ENCODE data around the gene ARID4A.
"Not testable (repeated sequence)": the region's sequence is repeated elsewhere in the genome, so short reads cannot be mapped to it uniquely, and the experiment has no call there.

Gene ARID4A

DNA sequence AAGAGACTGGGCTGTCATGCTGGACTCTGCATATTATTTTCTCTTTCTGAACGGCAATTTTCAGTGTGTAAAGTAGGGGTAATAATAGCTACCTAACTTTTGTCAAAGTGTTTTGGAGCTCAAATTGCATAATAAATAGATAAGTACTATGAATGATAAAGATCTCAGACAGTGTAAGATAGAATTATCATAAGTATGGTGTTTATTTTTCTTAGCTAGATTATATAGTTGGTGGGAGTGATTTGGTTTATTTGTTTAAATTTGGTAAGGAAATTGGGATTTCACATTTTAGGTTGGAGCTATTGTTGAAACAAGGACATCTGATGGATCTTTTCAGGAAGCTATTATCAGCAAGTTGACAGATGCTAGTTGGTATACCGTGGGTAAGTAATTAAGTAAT, 7.4 kb downstream of the ARID4A start:
- H3K27me3 Mint-ChIP-seq: no peaks in the 10 kb centered on the region
- H3K27ac Mint-ChIP-seq: no peak overlapping the region
- H3K4me3 Mint-ChIP-seq: no peak overlapping the region
- no peaks in the 10 kb centered on the region for H3K9me3 Mint-ChIP-seq
- DNase-seq (no peak), ATAC-seq (replicated peaks) (no peak)
- peaks cover 7 to 10% of the 10 kb centered on the region in 2 donors for H3K4me1 Mint-ChIP-seq
- H3K36me3 Mint-ChIP-seq: peaks cover 24 to 29% of the 10 kb centered on the region in 2 donors

DNA sequence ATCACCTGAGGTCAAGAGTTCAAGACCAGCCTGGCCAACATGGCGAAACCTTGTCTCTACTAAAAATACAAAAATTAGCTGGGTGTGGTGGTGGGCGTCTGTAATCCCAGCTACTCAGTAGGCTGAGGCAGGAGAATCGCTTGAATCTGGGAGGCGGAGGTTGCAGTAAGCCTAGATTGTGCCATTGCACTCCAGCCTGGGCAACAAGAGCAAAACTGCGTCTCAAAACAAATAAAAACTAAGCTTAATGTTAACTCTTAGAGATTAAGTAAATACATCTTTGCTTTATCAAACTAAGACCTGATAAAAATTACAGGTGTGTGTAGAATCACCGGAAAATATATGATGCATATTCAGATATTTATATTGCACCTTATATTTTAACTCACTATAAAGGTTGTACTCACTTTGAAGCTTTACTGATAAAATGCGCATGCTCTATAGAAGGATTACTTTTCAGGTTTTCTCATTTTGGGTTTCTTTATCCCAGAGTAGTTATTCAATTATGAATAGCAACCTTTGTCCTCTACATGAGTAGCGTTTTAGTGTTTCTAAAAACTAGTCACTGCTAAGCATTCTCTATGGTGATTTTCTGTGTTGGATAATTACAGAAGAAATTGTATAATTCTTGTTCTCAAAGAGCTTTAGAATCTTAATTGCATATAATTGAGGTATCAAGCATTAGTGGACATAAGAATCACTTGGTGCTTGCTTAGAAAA, 9.4 kb downstream of the ARID4A start:
- Mint-ChIP-seq H3K4me3 (no peak overlapping the region), H3K4me1 (peaks cover 6 to 10% of the 10 kb centered on the region in 2 donors), H3K27ac (no peak overlapping the region), H3K9me3 (no peaks in the 10 kb centered on the region), H3K36me3 (peaks cover 20 to 24% of the 10 kb centered on the region in 2 donors), H3K27me3 (no peaks in the 10 kb centered on the region)
- no peak for ATAC-seq (replicated peaks)
- no peak for DNase-seq

DNA sequence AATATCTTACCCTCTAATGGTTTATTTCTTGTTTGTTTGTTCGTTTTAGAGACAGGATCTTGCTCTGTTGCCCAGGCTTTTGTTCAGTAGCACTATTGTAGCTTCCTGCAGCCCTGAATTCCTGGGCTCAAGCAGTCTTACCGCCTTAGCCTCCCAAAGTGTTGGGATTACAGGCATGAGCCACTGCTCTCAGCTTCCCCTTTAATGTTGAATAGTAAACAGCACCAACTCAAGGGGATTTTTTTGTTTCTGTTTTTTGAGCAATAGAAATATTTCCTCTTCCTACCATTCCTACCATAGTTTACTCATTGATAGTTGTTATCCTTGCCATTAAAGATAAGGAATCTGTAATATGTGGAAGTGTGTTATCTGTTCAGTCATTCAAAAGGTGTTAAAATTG, 10.7 kb downstream of the ARID4A start:
- Mint-ChIP-seq H3K27me3 (no peaks in the 10 kb centered on the region), H3K4me1 (peaks cover 6 to 10% of the 10 kb centered on the region in 2 donors), H3K27ac (peak overlapping the region; percentile 25), H3K4me3 (no peak overlapping the region), H3K9me3 (no peaks in the 10 kb centered on the region), H3K36me3 (peaks cover 19 to 20% of the 10 kb centered on the region in 2 donors)
- no peak for DNase-seq
- no peak for ATAC-seq (replicated peaks)

DNA sequence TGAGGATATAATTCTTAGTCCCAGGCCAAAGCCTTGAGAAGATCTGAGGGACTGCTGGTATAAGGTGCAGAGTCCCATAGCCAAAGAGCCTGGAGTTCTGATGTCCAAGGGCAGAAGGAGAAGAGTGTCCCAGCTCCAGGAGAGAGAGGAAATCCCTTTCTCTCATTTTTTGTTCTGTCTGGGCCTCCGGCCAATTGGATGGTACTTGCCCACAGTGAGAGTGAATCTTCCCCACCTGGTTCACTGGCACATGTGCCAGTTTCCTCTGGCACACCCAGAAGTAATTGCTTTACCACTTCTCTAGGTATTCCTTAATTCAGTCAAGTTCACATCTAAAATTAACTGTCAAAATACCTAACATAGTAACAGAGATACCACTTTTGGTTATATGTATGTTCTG, 15.3 kb downstream of the ARID4A start:
- Mint-ChIP-seq H3K9me3 (no peaks in the 10 kb centered on the region), H3K4me1 (peaks cover 4 to 7% of the 10 kb centered on the region in 2 donors), H3K27me3 (no peaks in the 10 kb centered on the region), H3K36me3 (peaks cover 19 to 23% of the 10 kb centered on the region in 2 donors), H3K4me3 (no peak overlapping the region), H3K27ac (no peak overlapping the region)
- ATAC-seq (replicated peaks): no peak
- DNase-seq: no peak

DNA sequence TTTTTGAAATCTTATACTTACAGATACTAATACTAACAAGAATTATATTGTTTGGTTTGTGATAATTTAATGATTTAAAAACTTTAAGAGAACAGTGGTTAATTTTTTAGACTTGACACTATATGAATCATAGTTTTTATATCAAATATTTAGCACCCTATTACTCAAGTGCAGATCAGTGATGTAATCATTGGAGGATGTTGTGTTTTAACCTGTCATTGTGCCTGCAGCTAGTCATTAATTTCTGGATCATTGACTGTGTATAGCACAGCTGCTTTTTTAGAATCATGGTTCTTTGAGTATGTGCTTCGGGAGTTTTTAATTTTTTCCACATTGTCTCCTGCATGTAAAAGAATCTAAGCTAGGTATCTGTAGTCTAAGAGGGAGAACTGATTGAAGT, 17.3 kb downstream of the ARID4A start:
- no peak for DNase-seq
- peaks cover 15 to 16% of the 10 kb centered on the region in 2 donors for H3K36me3 Mint-ChIP-seq
- no peak overlapping the region for H3K4me3 Mint-ChIP-seq
- no peak for ATAC-seq (replicated peaks)
- H3K9me3 Mint-ChIP-seq: no peaks in the 10 kb centered on the region
- no peaks in the 10 kb centered on the region for H3K4me1 Mint-ChIP-seq
- H3K27me3 Mint-ChIP-seq: no peaks in the 10 kb centered on the region
- H3K27ac Mint-ChIP-seq: no peak overlapping the region

DNA sequence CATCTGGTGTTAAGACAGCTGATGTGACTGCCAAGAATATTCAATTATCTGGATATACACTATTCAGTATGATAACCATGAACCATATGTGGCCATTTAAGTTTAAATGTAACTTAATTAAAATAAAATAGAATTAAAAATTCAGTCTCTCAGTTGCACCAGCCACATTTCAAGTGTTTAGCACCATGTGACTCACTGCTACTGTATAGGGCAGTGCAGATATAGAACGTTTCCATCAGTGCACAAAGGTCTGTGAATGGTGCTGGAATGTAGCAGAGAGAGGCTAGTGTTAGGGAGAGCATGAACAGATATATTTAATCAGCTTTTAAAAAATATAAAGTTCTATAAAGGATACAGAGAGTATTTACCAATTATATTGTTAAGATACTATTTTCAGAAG, 28.7 kb downstream of the ARID4A start:
- ATAC-seq (replicated peaks) (no peak), DNase-seq (no peak)
- Mint-ChIP-seq H3K27me3 (no peaks in the 10 kb centered on the region), H3K4me3 (no peak overlapping the region), H3K4me1 (peaks cover 2 to 15% of the 10 kb centered on the region in 2 donors), H3K36me3 (peaks cover 15 to 21% of the 10 kb centered on the region in 2 donors), H3K9me3 (no peaks in the 10 kb centered on the region), H3K27ac (no peak overlapping the region)

DNA sequence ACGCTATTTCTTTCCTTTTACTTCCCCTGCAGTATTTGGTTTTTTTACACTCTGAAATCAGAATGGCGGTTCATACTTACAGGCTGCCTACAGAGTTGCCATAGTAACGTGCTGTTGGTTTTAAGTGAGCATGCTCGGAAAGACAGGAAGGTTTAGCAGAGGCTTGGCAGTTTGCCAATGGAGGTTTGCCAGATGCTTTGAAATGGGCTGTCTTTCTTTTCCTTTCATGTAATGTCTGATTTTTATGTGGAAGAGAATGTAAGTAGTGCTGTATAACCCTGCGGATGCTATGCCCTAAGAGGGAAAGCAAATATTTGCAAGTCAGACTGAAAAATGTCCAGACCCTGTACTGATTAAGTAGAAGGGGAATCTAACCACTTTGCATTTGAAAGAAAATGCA, 32.8 kb downstream of the ARID4A start:
- H3K27ac Mint-ChIP-seq: peak overlapping the region; percentile 44
- H3K4me1 Mint-ChIP-seq: peaks cover 4 to 15% of the 10 kb centered on the region in 2 donors
- H3K9me3 Mint-ChIP-seq: no peaks in the 10 kb centered on the region
- no peaks in the 10 kb centered on the region for H3K27me3 Mint-ChIP-seq
- DNase-seq (peak; percentile 62), ATAC-seq (replicated peaks) (peak; percentile 97 to 99)
- H3K4me3 Mint-ChIP-seq: peak overlapping the region; percentile 29 to 49
- H3K36me3 Mint-ChIP-seq: peaks cover 17 to 22% of the 10 kb centered on the region in 2 donors

DNA sequence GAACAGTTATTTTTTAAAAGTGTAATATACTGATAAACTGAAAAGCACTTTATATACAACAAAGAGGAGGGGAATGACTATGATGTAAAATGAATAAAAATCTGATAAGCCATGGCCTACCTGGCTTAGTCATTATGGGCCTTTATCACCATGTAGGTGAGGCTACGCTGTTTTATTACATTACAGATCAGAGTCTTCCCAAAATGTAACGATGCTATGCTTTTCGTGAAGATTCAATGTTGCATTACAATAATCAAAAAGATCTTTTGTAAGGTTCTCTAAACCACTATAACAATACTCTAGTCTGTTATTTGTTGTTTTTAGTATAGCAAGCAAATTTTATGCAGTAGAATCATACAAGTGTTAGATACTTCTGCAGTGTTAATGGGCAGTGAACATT, 34.2 kb downstream of the ARID4A start:
- H3K27ac Mint-ChIP-seq: no peak overlapping the region
- no peak for DNase-seq

DNA sequence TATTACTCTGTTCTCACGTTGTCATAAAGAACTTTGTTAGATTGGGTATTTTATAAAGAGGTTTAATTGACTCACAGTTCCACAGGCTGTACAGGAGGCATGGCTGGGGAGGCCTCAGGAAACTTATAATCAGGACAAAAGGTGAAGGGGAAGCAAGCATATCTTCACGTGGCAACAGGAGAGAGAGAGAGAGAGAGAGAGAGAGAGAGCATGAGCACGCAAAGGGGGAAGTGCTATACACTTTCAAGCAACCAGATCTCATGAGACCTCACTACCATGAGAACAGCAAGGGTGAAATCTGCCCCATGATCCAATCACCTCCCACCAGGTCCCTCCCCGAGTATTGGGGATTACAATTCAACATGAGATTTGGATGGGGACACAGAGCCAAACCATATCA, 41.3 kb downstream of the ARID4A start:
- H3K27me3 Mint-ChIP-seq; DNase-seq; H3K4me3 Mint-ChIP-seq; H3K4me1 Mint-ChIP-seq; H3K9me3 Mint-ChIP-seq; ATAC-seq (replicated peaks): not testable (repeated sequence)
- peak overlapping the region; percentile 20 for H3K27ac Mint-ChIP-seq
- H3K36me3 Mint-ChIP-seq: peaks cover 24 to 30% of the 10 kb centered on the region in 2 donors

More for the DNA sequence above, 34.2 kb downstream of the ARID4A start:
- Mint-ChIP-seq H3K27me3 (no peaks in the 10 kb centered on the region), H3K4me1 (peaks cover 4 to 15% of the 10 kb centered on the region in 2 donors), H3K4me3 (no peak overlapping the region), H3K36me3 (peaks cover 14 to 22% of the 10 kb centered on the region in 2 donors), H3K9me3 (no peaks in the 10 kb centered on the region)
- no peak for ATAC-seq (replicated peaks)

DNA sequence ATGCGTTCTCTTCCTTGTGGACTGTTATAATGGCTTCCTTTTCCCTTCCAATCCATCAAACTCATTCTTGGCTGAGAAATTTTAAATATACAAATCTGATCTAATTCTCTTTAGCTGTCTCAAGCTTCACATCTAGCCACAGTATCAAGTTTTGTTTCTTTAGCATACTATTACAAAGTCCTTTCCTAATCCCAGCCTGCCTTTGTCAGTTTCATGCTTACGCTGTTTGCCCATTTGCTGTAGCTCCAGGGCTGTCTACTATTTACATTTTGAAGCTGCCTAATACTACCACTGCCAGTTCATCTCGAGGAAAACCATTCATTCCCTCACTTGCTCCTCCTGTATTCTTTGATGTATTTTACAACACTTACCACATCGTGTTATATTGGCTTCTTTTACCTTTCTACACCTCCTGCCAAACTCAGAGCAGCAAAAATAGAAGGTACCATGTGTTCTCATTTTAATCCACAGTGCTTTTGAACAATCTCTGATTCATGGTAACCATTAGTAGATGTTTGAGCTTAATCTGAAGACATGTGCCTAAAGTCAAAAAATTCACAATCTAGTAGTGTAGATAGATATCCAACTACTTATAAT, 42.9 kb downstream of the ARID4A start:
- DNase-seq (no peak), ATAC-seq (replicated peaks) (no peak)
- Mint-ChIP-seq H3K9me3 (no peaks in the 10 kb centered on the region), H3K27ac (no peak overlapping the region), H3K4me1 (peaks cover 1 to 9% of the 10 kb centered on the region in 2 donors), H3K27me3 (no peaks in the 10 kb centered on the region), H3K36me3 (peaks cover 20 to 25% of the 10 kb centered on the region in 2 donors), H3K4me3 (no peak overlapping the region)

DNA sequence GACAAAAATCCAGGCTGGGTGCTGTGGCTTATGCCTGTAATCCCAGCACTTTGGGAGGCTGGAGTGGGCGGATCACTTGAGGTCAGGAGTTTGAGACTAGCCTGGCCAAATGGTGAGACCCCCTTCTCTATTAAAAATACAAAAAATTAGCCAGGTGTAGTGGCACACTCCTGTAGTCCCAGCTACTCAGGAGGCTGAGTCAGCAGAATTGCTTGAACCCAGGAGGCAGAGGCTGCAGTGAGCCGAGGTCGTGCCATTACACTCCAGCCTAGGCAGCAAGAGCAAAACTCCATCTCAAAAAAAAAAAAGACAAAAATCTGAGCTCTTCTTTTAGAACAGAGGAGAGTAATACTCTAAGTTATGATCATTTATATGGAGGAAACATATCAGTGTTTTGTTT, 45.2 kb downstream of the ARID4A start:
- H3K27ac Mint-ChIP-seq; H3K4me1 Mint-ChIP-seq; H3K9me3 Mint-ChIP-seq; ATAC-seq (replicated peaks); H3K4me3 Mint-ChIP-seq; DNase-seq; H3K27me3 Mint-ChIP-seq: not testable (repeated sequence)
- H3K36me3 Mint-ChIP-seq: peaks cover 24 to 33% of the 10 kb centered on the region in 2 donors

DNA sequence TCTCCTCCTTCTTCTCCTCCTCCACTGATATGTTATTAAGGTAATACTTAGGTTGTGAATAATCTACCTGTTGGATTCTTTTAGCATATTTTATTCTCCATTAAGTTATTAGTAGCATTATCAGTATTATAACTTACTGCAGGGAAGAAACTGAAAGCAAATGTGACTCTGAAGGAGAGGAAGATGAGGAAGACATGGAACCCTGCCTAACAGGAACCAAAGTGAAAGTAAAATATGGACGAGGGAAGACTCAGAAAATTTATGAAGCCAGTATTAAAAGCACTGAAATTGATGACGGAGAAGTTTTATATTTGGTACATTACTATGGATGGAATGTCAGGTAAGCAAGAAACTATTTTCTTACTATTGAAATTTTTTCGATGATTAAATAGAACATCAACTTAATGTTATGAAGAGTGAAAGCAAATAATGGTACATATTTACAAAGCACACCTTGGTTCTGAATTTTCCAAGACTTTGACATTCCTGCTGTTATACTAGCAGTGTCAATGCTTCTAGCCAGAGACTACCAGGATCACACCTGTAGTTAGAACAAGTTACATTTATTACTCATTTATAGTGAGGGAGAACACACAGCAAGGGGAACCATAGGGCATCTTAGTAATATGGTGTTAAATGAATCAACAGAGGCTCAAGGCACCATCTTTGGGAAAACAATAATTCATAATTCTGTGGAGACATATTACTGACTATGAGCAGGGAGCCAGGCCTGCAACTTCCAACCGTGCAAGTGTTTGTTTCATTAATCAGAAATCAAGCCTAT, 55.4 kb downstream of the ARID4A start:
- H3K4me3 Mint-ChIP-seq: peak overlapping the region; percentile 37 to 78
- no peaks in the 10 kb centered on the region for H3K9me3 Mint-ChIP-seq
- peak; percentile 34 to 39 for ATAC-seq (replicated peaks)
- peak overlapping the region; percentile 34 for H3K27ac Mint-ChIP-seq
- H3K4me1 Mint-ChIP-seq: peaks cover 2 to 14% of the 10 kb centered on the region in 2 donors
- H3K36me3 Mint-ChIP-seq: peaks cover 36 to 44% of the 10 kb centered on the region in 2 donors
- H3K27me3 Mint-ChIP-seq: no peaks in the 10 kb centered on the region
- DNase-seq: no peak

DNA sequence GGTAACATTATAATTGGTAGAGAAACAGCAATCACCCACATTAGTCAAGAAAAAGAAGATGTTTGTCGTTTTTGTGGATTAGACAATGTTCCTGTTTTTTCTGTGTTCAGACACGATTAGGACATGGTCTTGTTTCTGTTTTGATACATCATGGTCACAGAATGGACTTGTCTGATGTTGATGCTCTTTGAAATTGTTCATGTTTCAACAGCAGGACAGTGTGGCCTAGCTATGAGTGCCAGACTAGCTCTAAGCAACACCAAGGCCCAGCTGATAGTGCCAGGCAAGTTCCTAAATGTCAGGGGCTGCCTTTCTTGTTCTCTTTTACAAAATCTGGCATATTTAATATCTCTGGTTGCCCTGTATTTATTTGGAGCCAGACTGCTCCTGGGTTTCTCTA, 56.5 kb downstream of the ARID4A start:
- ATAC-seq (replicated peaks) (no peak), DNase-seq (no peak)
- no peak overlapping the region for H3K27ac Mint-ChIP-seq
- peaks cover 31 to 40% of the 10 kb centered on the region in 2 donors for H3K36me3 Mint-ChIP-seq
- no peaks in the 10 kb centered on the region for H3K9me3 Mint-ChIP-seq
- H3K4me3 Mint-ChIP-seq: no peak overlapping the region
- H3K27me3 Mint-ChIP-seq: no peaks in the 10 kb centered on the region
- peaks cover 2 to 14% of the 10 kb centered on the region in 2 donors for H3K4me1 Mint-ChIP-seq

DNA sequence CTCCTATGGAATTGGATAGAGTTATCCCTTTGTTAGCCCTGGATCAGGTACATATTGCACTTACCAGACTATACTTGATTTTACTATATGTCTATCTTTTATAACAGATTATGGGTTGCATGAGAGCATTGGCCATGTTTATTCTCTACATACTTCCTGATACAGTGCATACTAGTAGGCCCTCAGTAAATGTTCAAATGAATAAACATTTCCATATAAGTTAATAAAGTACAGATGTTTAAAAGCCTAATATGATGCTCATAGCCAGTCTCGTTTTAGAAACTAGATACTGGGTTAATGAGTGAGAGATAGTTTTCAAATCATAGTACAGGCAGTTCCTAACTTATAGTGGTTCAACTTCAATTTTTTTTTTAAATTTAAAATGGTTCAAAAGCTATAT, 57.9 kb downstream of the ARID4A start:
- H3K4me3 Mint-ChIP-seq: no peak overlapping the region
- peaks cover 2 to 14% of the 10 kb centered on the region in 2 donors for H3K4me1 Mint-ChIP-seq
- no peak for DNase-seq
- H3K27me3 Mint-ChIP-seq: no peaks in the 10 kb centered on the region
- ATAC-seq (replicated peaks): no peak
- no peaks in the 10 kb centered on the region for H3K9me3 Mint-ChIP-seq
- peaks cover 29 to 44% of the 10 kb centered on the region in 2 donors for H3K36me3 Mint-ChIP-seq
- no peak overlapping the region for H3K27ac Mint-ChIP-seq

All from stimulated activated naive B cell treated with anti-CD40 and anti-IgM and Interleukin-4, amounts not matched to agents 10 μg/mL and 1 μg/mL and 100 μg/mL, for 72 hours (primary cell).